ENCODE results near the gene CCDC174.
"Not testable (repeated sequence)": the region's sequence is repeated elsewhere in the genome, so short reads cannot be mapped to it uniquely, and the experiment has no call there.

- not testable (repeated sequence) for TF ChIP-seq BHLHE40 (IDR thresholded peaks at IDR 0.05; ENCODE audit: borderline replicate concordance); FOXK2 (IDR thresholded peaks at IDR 0.05); HDGF (IDR thresholded peaks at IDR 0.05; ENCODE audit: borderline replicate concordance); SUZ12 (IDR thresholded peaks at IDR 0.05); FOXA1 (IDR thresholded peaks at IDR 0.05); FOXM1 (IDR thresholded peaks at IDR 0.05; ENCODE audit: borderline replicate concordance); L3MBTL2 (conservative IDR thresholded peaks at IDR 0.05)
Measured at GRCh38 chr3:14609058-14609457, 42.5 kb upstream of the CCDC174 start.
